CD4-positive, CD25-positive, alpha-beta regulatory T cell (primary cell): ENCODE data around the gene CCNE1. TPM values are rescaled to one million over a fixed set of nuclear protein-coding genes. Genes with fewer than 3 reads are reported as not detected.
"Not testable (repeated sequence)": the region's sequence is repeated elsewhere in the genome, so short reads cannot be mapped to it uniquely, and the experiment has no call there.

Experiments
- ATAC-seq, 2 donors: fragments of 150-1000 bp; cut with Tn5 transposase; one replicate each; pipeline ENCODE4 v1.10.0; 2021; ENCODE audit warnings: low read depth in 2 of 2, moderate number of reproducible peaks in 2 of 2, moderate library complexity in 1 of 2
- DNase-seq, 3 donors: peaks; one replicate each; pipeline versions ENCODE4 v3.0.0 to v3.0.0-alpha.2; 2012 to 2022; ENCODE audit warnings: mixed read lengths in 1 of 3
- H3K27ac ChIP-seq: one replicate; pipeline ENCODE4 v1.7.0; 2013; ENCODE audit warnings: mild to moderate bottlenecking, low read length; ENCODE audit not compliant: insufficient read depth, poor library complexity, severe bottlenecking
- H3K27me3 ChIP-seq: one replicate; pipeline ENCODE4 v1.7.0; 2013; ENCODE audit warnings: low read length; ENCODE audit not compliant: control insufficient read depth, insufficient read depth
- H3K36me3 ChIP-seq: one replicate; pipeline ENCODE4 v1.7.0; 2013; ENCODE audit warnings: mild to moderate bottlenecking, low read length, moderate library complexity; ENCODE audit not compliant: control insufficient read depth, insufficient read depth
- H3K4me1 ChIP-seq: 2 replicates; pipeline ENCODE4 v1.7.0; 2013; ENCODE audit warnings: mild to moderate bottlenecking, low read length; ENCODE audit not compliant: insufficient read depth, control insufficient read depth, poor library complexity, severe bottlenecking
- H3K4me3 ChIP-seq: one replicate; pipeline ENCODE4 v1.7.0; 2013; ENCODE audit warnings: low read depth, mild to moderate bottlenecking, low read length, moderate library complexity
- H3K9me3 ChIP-seq, 2 experiments: 1 replicate in 1 of 2; 2 replicates in 1 of 2; pipeline ENCODE4 v1.7.0; 2013; ENCODE audit warnings: low read length in 2 of 2, mild to moderate bottlenecking in 1 of 2, moderate library complexity in 1 of 2; ENCODE audit not compliant: control insufficient read depth in 2 of 2
- H3K27ac Mint-ChIP-seq, 3 donors: one replicate each; pipeline ENCODE4 v1.8.0; 2020 to 2022; ENCODE audit warnings: mild to moderate bottlenecking in 3 of 3, mixed read lengths in 3 of 3, moderate library complexity in 2 of 3
- H3K27me3 Mint-ChIP-seq: one replicate; pipeline ENCODE4 v1.8.0; 2022; ENCODE audit warnings: mild to moderate bottlenecking, mixed read lengths
- H3K36me3 Mint-ChIP-seq: one replicate; pipeline ENCODE4 v1.8.0; 2020; ENCODE audit warnings: mixed read lengths
- H3K4me1 Mint-ChIP-seq, 4 donors: one replicate each; pipeline ENCODE4 v1.8.0; 2020 to 2022; ENCODE audit warnings: mixed read lengths in 4 of 4, mild to moderate bottlenecking in 1 of 4
- H3K4me3 Mint-ChIP-seq, 4 donors: one replicate each; pipeline ENCODE4 v1.8.0; 2020 to 2022; ENCODE audit warnings: mild to moderate bottlenecking in 4 of 4, mixed read lengths in 4 of 4, moderate library complexity in 3 of 4
- H3K9me3 Mint-ChIP-seq, 7 donors: one replicate each; pipeline ENCODE4 v1.8.0; 2020 to 2022; ENCODE audit warnings: mixed read lengths in 7 of 7, mild to moderate bottlenecking in 3 of 7, moderate library complexity in 2 of 7
- polyA plus RNA-seq, 4 donors: library from polyadenylated mRNA; unstranded; fragments of 300-500 nt; fragmentation: Illumina TruSeq; gene quantifications; one replicate each; pipeline ENCODE4 v1.2.3, GENCODE V29; 2021
- total RNA-seq: library from RNA; stranded (reverse); gene quantifications from one replicate; pipeline ENCODE4 v1.2.3, GENCODE V29; 2022

CCNE1 gene
- total and polyA plus RNA-seq, 5 donors from 2014 or later, result 0.88 to 18.5 (median 3.6) TPM

DNA sequence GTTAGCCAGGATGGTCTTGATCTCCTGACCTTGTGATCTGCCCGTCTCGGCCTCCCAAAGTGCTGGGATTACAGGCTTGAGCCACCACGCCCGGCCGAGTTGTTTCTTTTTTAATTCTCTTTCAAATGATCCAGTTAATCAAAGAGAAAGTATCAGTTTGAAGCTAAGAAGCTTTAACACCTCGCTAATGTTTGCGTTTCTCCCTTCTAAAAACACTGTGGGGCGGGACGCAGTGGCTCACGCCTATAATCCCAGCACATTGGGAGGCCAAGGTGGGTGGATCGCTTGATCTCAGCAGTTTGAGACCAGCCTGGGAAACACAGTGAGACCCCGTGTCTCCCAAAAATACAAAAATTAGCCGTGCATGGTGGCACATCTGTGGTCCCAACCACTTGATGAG, 7.8 kb upstream of the CCNE1 start:
- H3K27ac Mint-ChIP-seq, H3K36me3 Mint-ChIP-seq, H3K27me3 Mint-ChIP-seq, H3K27ac ChIP-seq, H3K4me3 Mint-ChIP-seq, ATAC-seq, H3K4me1 ChIP-seq, H3K27me3 ChIP-seq, H3K4me1 Mint-ChIP-seq, H3K9me3 ChIP-seq, DNase-seq, H3K4me3 ChIP-seq, H3K36me3 ChIP-seq, H3K9me3 Mint-ChIP-seq: not testable (repeated sequence)

DNA sequence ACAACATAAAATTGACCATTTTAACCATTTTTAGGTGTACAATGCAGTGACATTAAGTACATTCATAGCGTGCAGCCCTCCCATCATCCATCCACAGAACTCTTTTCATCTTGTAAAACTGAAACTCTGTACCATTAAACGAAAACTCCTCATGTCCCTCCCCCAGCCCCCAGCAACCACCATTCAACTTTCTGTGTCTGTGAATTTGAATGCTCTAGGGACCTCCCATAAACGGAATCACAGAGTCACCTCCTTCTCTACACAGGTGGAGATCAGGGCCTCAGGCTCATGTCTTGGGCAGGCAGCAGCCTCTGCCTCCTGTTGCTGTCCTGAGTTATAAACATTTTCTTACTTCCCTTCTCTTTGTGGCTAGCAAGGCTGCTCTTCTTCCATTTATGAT, 7.3 kb upstream of the CCNE1 start:
- Histone ChIP-seq H3K9me3 (no peaks in the 10 kb centered on the region), H3K4me3 (no peak overlapping the region), H3K36me3 (no peaks in the 10 kb centered on the region), H3K27ac (no peak overlapping the region), H3K27me3 (no peaks in the 10 kb centered on the region), H3K4me1 (no peaks in the 10 kb centered on the region)
- Mint-ChIP-seq H3K27me3 (no peaks in the 10 kb centered on the region), H3K36me3 (no peaks in the 10 kb centered on the region), H3K4me3 (no peak overlapping the region), H3K9me3 (no peaks in the 10 kb centered on the region), H3K27ac (no peak overlapping the region), H3K4me1 (peaks cover 0 to 4% (median 0%) of the 10 kb centered on the region in 4 donors)
- ATAC-seq (no peak), DNase-seq (peak in 1 of 3 donors; percentile 80)

DNA sequence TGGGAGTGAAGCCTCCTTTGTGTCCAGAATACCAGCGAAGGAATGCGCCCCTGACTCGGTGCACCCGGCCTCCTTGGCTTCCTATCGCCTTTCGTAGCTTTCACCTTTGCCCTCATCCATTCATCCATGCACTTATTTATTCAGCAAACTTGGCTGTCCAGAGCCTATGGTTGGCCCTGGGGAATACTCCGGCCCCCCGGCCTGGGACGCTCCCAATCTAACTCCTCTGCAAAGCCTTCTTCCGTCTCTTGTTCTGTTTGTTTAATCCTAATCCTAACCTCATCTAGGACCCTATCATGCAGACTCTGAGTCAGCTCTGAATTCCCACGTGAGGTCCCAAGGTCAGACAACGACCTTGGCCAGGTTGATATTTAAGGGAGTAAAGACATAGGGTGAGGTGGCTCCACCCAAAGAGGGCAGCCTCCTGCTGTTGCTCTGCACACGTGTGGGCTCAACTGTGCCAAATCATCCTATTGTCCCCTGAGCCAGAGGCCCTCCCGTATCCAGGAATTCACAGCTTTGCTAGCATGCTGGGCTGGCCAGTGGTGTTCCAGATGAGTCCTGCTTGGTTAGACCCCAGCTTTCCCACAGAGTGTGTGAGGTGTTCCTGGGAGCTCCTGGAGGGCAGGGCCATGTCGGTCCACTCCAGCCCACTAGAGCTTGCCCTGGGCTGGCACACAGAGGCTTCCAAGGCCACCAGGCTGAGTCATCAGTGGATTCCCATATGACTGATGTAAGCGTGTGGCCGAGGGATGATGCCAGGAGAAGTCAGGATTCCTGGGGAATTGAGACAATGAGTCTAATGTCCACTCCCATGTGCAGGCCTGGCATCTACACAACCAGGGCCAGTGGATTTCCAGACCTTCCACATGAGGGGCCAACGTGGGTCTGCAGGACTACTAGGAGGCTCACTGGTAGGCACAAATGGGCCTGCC, 6.5 kb upstream of the CCNE1 start:
- Histone ChIP-seq H3K36me3 (no peaks in the 10 kb centered on the region), H3K27ac (no peak overlapping the region), H3K9me3 (no peaks in the 10 kb centered on the region), H3K4me1 (no peaks in the 10 kb centered on the region), H3K27me3 (no peaks in the 10 kb centered on the region), H3K4me3 (no peak overlapping the region)
- Mint-ChIP-seq H3K36me3 (no peaks in the 10 kb centered on the region), H3K9me3 (no peaks in the 10 kb centered on the region), H3K4me1 (peaks cover 0 to 4% (median 0%) of the 10 kb centered on the region in 4 donors), H3K4me3 (no peak overlapping the region), H3K27me3 (no peaks in the 10 kb centered on the region), H3K27ac (peak overlapping the region in 1 of 3 donors; percentile 3)
- DNase-seq (no peak), ATAC-seq (no peak)

DNA sequence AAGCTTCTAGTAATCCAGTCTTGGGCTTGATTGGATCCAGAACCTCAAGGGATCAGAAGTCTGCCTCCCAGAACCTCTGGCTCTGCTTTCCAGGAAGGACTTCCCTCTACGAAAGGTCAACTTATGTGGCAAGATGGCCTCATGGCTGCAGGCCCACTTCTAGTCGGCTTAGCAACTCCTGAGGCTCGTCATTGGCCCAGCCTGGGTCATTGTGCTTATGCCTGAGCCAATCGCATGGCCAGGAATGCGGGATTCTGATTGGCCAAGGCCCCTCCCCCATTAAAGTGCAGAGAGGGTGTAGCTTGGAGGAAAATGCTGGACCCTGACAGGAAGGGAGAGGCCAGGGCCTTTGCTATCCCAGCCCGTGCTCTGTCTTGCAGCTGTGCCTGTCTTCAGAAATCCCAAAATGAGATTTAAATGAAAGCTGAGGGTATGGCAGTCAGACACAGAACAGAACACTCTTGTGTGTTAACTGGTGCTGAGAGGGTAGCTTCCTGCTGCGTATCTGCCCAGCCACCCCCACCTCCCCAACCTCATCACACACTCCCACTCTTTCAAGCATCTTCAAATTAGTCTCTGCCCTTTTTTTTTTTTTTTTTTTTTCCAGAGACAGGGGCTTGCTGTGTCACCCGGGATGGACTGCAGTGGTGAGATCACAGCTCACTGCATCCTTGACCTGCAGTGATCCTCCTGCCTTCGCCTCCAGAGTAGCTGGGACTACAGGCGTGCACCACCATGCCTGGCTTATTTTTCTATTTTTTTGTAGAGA, 5.5 kb upstream of the CCNE1 start:
- Mint-ChIP-seq H3K36me3 (no peaks in the 10 kb centered on the region), H3K27me3 (no peaks in the 10 kb centered on the region), H3K27ac (no peak overlapping the region), H3K4me1 (peaks cover 0 to 9% (median 2%) of the 10 kb centered on the region in 4 donors), H3K4me3 (no peak overlapping the region), H3K9me3 (no peaks in the 10 kb centered on the region)
- ATAC-seq (no peak), DNase-seq (no peak)
- Histone ChIP-seq H3K9me3 (no peaks in the 10 kb centered on the region), H3K4me3 (no peak overlapping the region), H3K27ac (no peak overlapping the region), H3K4me1 (peaks cover 4% of the 10 kb centered on the region), H3K27me3 (no peaks in the 10 kb centered on the region), H3K36me3 (no peaks in the 10 kb centered on the region)

DNA sequence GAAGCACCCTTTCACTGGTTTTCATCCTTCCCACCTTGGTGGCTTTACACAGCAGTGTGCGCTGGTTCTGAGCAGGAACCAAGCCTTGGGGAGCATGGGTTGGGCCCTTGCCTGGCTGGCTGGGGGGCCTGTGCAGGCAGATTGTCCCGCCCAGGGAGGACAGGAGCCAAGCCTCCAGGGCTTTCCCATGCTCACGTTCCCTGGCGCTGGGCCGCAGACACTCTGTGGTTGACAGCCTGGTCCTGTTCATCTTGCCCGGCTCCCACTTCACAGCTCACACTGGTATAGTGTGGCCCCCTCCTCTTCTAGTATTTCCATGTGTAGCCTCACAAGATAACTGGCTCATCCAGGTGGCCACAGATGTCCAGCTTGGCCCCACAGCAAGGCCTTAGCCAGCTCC, 4.6 kb upstream of the CCNE1 start:
- no peak for DNase-seq
- Histone ChIP-seq H3K4me1 (peaks cover 4% of the 10 kb centered on the region), H3K36me3 (no peaks in the 10 kb centered on the region), H3K27ac (no peak overlapping the region), H3K9me3 (no peaks in the 10 kb centered on the region), H3K27me3 (no peaks in the 10 kb centered on the region), H3K4me3 (no peak overlapping the region)
- ATAC-seq, result no peak
- Mint-ChIP-seq H3K4me3 (peak overlapping the region in 1 of 4 donors; percentile 39), H3K27me3 (no peaks in the 10 kb centered on the region), H3K9me3 (no peaks in the 10 kb centered on the region), H3K4me1 (peaks cover 0 to 9% (median 2%) of the 10 kb centered on the region in 4 donors), H3K36me3 (no peaks in the 10 kb centered on the region), H3K27ac (no peak overlapping the region)

DNA sequence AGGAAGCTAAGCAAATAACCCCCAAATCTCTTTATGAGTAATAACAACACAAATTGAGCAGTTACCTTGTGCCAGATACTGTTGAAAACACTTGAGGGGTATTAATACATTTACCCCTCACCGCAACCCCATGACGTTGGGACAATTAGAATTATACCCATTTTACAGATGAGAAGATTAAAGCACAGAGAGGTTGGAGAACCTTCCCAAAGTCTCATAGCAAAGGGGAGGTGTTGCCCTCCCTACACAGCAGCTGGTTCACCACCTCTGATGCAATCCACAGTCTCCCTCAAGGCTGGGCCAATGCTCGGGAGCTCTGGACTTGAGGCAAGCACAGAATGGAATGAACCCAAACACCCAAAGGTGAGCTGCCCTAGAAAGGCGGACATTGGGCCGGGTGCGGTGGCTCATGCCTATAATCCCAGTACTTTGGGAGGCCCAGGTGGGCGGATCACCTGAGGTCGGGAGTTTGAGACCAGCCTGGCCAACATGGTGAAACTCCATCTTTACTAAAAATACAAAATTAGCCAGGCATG, 3.9 kb upstream of the CCNE1 start:
- peak overlapping the region in 1 of 4 donors; percentile 39 for H3K4me3 Mint-ChIP-seq
- H3K36me3 Mint-ChIP-seq, result no peaks in the 10 kb centered on the region
- Histone ChIP-seq H3K4me3 (no peak overlapping the region), H3K9me3 (no peaks in the 10 kb centered on the region), H3K27ac (no peak overlapping the region), H3K27me3 (no peaks in the 10 kb centered on the region), H3K4me1 (peaks cover 9% of the 10 kb centered on the region), H3K36me3 (no peaks in the 10 kb centered on the region)
- H3K9me3 Mint-ChIP-seq, result peaks cover 0 to 2% (median 0%) of the 10 kb centered on the region in 7 donors
- ATAC-seq (no peak), DNase-seq (no peak)
- H3K4me1 Mint-ChIP-seq, result peaks cover 0 to 13% (median 5%) of the 10 kb centered on the region in 4 donors
- H3K27ac Mint-ChIP-seq, result no peak overlapping the region
- H3K27me3 Mint-ChIP-seq, result peaks cover 4% of the 10 kb centered on the region

DNA sequence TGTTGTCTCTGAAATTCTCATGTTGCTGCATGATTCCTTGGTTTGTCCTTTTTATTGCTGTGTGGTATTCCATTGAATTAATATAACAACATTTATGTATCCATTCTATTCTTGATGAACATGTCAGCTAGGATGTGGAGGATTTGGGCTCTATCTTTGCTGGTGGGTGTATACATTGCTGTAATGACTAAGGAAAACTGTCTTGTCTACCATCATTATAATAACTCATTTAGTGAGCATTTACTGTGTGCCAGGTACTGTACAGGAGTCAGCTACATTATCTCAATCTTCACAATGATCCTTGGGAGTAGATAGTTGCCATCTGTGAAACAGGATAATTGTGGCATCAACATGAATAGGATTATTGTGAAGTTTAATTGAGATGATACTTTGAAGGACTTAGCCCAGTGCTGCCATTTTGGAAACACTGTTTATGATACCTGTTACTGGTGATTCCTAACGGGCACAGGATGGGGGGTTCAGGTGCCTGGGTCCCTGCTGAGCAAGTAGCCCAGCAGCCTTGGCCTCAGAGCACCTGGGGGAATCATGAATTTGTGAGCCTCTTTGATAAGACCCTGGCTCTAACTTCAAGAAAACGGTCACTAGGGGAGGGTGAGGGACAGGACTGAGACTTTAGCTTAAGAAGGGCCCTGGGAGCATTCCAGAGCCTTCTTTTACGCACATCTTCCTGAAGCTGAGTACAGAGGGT, 1.8 kb upstream of the CCNE1 start:
- Mint-ChIP-seq H3K36me3 (no peaks in the 10 kb centered on the region), H3K9me3 (peaks cover 0 to 2% (median 0%) of the 10 kb centered on the region in 7 donors), H3K27me3 (peaks cover 5% of the 10 kb centered on the region), H3K4me3 (peak overlapping the region; percentile 73 to 90 (median 82)), H3K27ac (peak overlapping the region in 2 of 3 donors; percentile 82 to 88), H3K4me1 (peaks cover 4 to 20% (median 13%) of the 10 kb centered on the region in 4 donors)
- Histone ChIP-seq H3K36me3 (no peaks in the 10 kb centered on the region), H3K9me3 (no peaks in the 10 kb centered on the region), H3K4me3 (no peak overlapping the region), H3K27me3 (no peaks in the 10 kb centered on the region), H3K4me1 (peaks cover 9% of the 10 kb centered on the region), H3K27ac (peak overlapping the region; percentile 16)
- ATAC-seq, result no peak
- no peak for DNase-seq
